ENCODE results near the gene IFNA17.
"Not testable (repeated sequence)": the region's sequence is repeated elsewhere in the genome, so short reads cannot be mapped to it uniquely, and the experiment has no call there.

The IFNA17 gene

DNA sequence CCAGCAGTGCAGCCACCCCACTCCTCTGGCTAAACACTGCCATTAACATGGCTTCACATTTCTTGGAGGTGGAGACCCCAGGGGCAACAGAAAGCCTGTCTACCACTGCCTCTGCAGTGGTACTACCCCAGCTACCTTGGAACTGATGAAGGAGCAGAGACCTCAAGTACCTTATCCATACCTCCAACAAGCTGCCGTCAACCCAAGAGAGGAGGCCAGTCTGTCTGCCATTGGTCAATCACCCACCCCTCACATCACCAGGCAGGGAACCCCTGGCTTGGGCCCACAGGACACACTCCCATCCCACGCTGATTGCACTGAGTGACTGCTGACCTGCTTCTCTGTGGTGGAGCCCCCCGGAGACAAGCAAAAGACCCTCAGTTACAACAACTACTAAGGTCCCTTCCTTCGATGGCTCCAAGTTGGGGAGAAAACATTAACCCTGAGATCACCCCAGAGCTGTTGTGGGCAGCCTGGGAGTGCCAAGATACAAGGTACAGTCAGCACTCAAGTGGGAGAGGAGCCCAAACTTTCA lies 6.2 kb upstream of the IFNA17 start:
- no peak overlapping the region for H2AFZ ChIP-seq (ENCODE audit: low read length)
- H4K20me1 ChIP-seq (ENCODE audit: insufficient read depth, low read length): no peaks in the 10 kb centered on the region
- H3K4me3 ChIP-seq (ENCODE audit: low read depth, low read length, poor library complexity, severe bottlenecking): no peak overlapping the region
- H3K79me2 ChIP-seq (ENCODE audit: insufficient read depth, low read length): no peaks in the 10 kb centered on the region
- H3K4me2 ChIP-seq (ENCODE audit: low read length): no peak overlapping the region
- no peaks in the 10 kb centered on the region for H3K4me1 ChIP-seq (ENCODE audit: insufficient read depth, low read length, severe bottlenecking)
- no peaks in the 10 kb centered on the region for H3K27me3 ChIP-seq (ENCODE audit: insufficient read depth, low read length)
- no peak overlapping the region for H3K27ac ChIP-seq (ENCODE audit: low read depth, low read length, poor library complexity, severe bottlenecking)
- H3K9me3 ChIP-seq (ENCODE audit: low read length): no peaks in the 10 kb centered on the region
- H3F3A ChIP-seq (ENCODE audit: insufficient read depth, low read length): no peaks in the 10 kb centered on the region
- no peaks in the 10 kb centered on the region for H3K36me3 ChIP-seq (ENCODE audit: insufficient read depth, low read length)
- H3K9ac ChIP-seq (ENCODE audit: low read length): no peak overlapping the region
- TF ChIP-seq EZH2 (IDR thresholded peaks at IDR 0.05; ENCODE audit: borderline replicate concordance, low read length): no peak
- TF ChIP-seq, protein P1, sequence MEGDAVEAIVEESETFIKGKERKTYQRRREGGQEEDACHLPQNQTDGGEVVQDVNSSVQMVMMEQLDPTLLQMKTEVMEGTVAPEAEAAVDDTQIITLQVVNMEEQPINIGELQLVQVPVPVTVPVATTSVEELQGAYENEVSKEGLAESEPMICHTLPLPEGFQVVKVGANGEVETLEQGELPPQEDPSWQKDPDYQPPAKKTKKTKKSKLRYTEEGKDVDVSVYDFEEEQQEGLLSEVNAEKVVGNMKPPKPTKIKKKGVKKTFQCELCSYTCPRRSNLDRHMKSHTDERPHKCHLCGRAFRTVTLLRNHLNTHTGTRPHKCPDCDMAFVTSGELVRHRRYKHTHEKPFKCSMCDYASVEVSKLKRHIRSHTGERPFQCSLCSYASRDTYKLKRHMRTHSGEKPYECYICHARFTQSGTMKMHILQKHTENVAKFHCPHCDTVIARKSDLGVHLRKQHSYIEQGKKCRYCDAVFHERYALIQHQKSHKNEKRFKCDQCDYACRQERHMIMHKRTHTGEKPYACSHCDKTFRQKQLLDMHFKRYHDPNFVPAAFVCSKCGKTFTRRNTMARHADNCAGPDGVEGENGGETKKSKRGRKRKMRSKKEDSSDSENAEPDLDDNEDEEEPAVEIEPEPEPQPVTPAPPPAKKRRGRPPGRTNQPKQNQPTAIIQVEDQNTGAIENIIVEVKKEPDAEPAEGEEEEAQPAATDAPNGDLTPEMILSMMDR (IDR thresholded peaks at IDR 0.05; ENCODE audit: low read length): no peak
- H3K9me2 ChIP-seq (ENCODE audit: low read depth, low read length): no peaks in the 10 kb centered on the region

DNA sequence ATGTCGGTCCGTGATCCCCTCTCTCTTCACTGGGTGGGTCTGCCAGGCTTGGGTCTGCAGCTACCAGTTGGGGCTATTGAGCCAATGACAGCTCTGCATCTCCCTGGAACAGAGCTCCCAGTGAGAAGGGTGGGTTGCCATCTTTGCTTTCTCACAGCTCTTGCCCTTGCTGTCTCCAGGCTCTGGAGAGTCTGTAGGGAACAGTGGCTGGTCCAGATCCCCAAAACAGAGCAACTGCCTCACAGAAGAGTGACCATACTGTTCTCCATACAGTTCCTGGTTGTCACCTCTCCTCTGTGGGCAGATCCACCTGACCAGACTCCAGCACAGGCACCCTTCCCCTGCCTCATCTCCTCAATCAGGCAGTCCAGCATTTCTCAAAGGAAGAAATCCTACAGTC lies 5.2 kb upstream of the IFNA17 start:
- H3K27me3 ChIP-seq (ENCODE audit: insufficient read depth, low read length): no peaks in the 10 kb centered on the region
- no peaks in the 10 kb centered on the region for H3K4me1 ChIP-seq (ENCODE audit: insufficient read depth, low read length, severe bottlenecking)
- H3K4me2 ChIP-seq (ENCODE audit: low read length): no peak overlapping the region
- H3K36me3 ChIP-seq (ENCODE audit: insufficient read depth, low read length): no peaks in the 10 kb centered on the region
- no peak overlapping the region for H3K27ac ChIP-seq (ENCODE audit: low read depth, low read length, poor library complexity, severe bottlenecking)
- H4K20me1 ChIP-seq (ENCODE audit: insufficient read depth, low read length): no peaks in the 10 kb centered on the region
- H3K9me3 ChIP-seq (ENCODE audit: low read length): no peaks in the 10 kb centered on the region
- no peak for TF ChIP-seq EZH2 (IDR thresholded peaks at IDR 0.05; ENCODE audit: borderline replicate concordance, low read length)
- TF ChIP-seq, protein P1 (IDR thresholded peaks at IDR 0.05; ENCODE audit: low read length): no peak
- no peak overlapping the region for H3K4me3 ChIP-seq (ENCODE audit: low read depth, low read length, poor library complexity, severe bottlenecking)
- no peaks in the 10 kb centered on the region for H3F3A ChIP-seq (ENCODE audit: insufficient read depth, low read length)
- no peak overlapping the region for H3K9ac ChIP-seq (ENCODE audit: low read length)
- H3K79me2 ChIP-seq (ENCODE audit: insufficient read depth, low read length): no peaks in the 10 kb centered on the region
- H3K9me2 ChIP-seq (ENCODE audit: low read depth, low read length): no peaks in the 10 kb centered on the region
- no peak overlapping the region for H2AFZ ChIP-seq (ENCODE audit: low read length)

DNA sequence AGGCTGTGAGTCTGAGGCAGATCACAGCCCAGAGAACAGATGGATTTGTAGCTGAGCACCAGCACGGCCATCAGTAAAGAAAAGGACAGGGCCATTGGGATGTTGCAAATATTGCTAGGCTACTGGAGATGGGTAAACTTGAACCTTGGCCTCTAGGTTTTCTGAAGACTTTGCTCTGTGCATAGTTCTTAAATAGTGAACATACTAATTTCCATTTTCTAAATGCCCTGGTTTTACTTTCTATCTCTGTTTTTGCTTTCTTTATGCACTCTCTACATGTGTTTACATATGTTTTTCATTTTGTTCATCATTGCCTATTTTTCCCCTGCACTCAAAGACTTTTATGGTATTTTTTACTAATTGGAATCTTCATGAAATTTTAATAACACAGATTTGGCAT lies 10.8 kb downstream of the IFNA17 start, which contains the start of gene IFNA16:
Gene IFNA16, minus strand, starts transcription at position 101 of the 400 bp plus-strand sequence. Its CDS starts 6 bp downstream, at position 95.
- H2AFZ ChIP-seq (ENCODE audit: low read length); H3K4me1 ChIP-seq (ENCODE audit: insufficient read depth, low read length, severe bottlenecking); H3K4me3 ChIP-seq (ENCODE audit: low read depth, low read length, poor library complexity, severe bottlenecking); H3K9ac ChIP-seq (ENCODE audit: low read length); H3K27me3 ChIP-seq (ENCODE audit: insufficient read depth, low read length); H3K4me2 ChIP-seq (ENCODE audit: low read length); H3K36me3 ChIP-seq (ENCODE audit: insufficient read depth, low read length); H3K79me2 ChIP-seq (ENCODE audit: insufficient read depth, low read length); H3K9me2 ChIP-seq (ENCODE audit: low read depth, low read length); H4K20me1 ChIP-seq (ENCODE audit: insufficient read depth, low read length); H3K27ac ChIP-seq (ENCODE audit: low read depth, low read length, poor library complexity, severe bottlenecking); H3K9me3 ChIP-seq (ENCODE audit: low read length); H3F3A ChIP-seq (ENCODE audit: insufficient read depth, low read length): not testable (repeated sequence)
